ENCODE data around the gene ENPP1.

GRCh38 chr6:131936156-131936555, 128.3 kb downstream of the ENPP1 start:
- TF ChIP-seq POLR2AphosphoS5 (IDR thresholded peaks at IDR 0.05; ENCODE audit: insufficient read depth in 1 of 2, low read depth in 1 of 2), result no peak
- no peak for TF ChIP-seq CTCF (IDR thresholded peaks at IDR 0.05)

All from vagina (tissue), 2 donors.